Skeletal muscle tissue (tissue), 4 donors: ENCODE measurements around the gene SYNJ1. TPM values are rescaled to one million over a fixed set of nuclear protein-coding genes. Genes with fewer than 3 reads are reported as not detected.
"Not testable (repeated sequence)": the region's sequence is repeated elsewhere in the genome, so short reads cannot be mapped to it uniquely, and the experiment has no call there.

Experiments
- H3K27ac ChIP-seq: one replicate; pipeline ENCODE4 v1.7.0; 2013; ENCODE audit warnings: mild to moderate bottlenecking, low read depth, low read length, inconsistent platforms
- H3K27me3 ChIP-seq, 3 donors: one replicate each; pipeline ENCODE4 v1.7.0; 2013; ENCODE audit warnings: low read length in 3 of 3; ENCODE audit not compliant: control insufficient read depth in 3 of 3, insufficient read depth in 3 of 3
- H3K36me3 ChIP-seq, 3 donors: one replicate each; pipeline ENCODE4 v1.7.0; 2013; ENCODE audit warnings: low read length in 3 of 3; ENCODE audit not compliant: control insufficient read depth in 3 of 3, insufficient read depth in 3 of 3
- H3K4me1 ChIP-seq, 3 donors: one replicate each; pipeline ENCODE4 v1.7.0; 2013; ENCODE audit warnings: low read length in 3 of 3, mild to moderate bottlenecking in 3 of 3; ENCODE audit not compliant: control insufficient read depth in 3 of 3, insufficient read depth in 3 of 3
- H3K4me3 ChIP-seq, 3 donors: one replicate each; pipeline ENCODE4 v1.7.0; 2013; ENCODE audit warnings: low read length in 3 of 3
- H3K9ac ChIP-seq, 3 donors: one replicate each; pipeline ENCODE4 v1.7.0; 2013; ENCODE audit warnings: low read length in 3 of 3, mild to moderate bottlenecking in 3 of 3, moderate library complexity in 2 of 3, low read depth in 1 of 3
- H3K9me3 ChIP-seq, 3 donors: one replicate each; pipeline ENCODE4 v1.7.0; 2013; ENCODE audit warnings: low read length in 3 of 3; ENCODE audit not compliant: control insufficient read depth in 3 of 3
- total RNA-seq: library from RNA; depleted of rRNA; stranded (reverse); fragments of >200 nt; gene quantifications from one replicate; pipeline ENCODE4 v1.2.3, GENCODE V29; 2014
- donor health status: Osteomylitis.

SYNJ1 gene
- total RNA-seq, 1 donor from 2014 or later, result 4.7 TPM

DNA sequence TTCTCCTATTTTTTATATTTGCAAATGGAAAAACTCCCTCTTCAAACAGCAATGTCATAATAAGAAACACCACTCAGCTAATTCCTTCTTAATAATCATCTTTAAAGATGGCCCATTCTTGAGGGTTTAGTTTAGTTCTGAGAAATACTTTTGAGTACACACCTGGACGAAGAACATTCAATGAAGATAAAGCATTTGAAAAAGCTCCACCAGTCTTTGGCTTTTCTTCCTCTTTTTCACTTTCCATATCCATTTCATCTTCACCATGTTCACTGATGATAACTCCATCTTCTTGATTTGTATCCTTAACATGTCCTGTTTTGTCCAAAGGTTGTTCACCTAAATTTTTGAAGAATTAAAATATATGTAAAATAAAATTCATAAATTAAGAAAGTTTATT lies 36.4 kb upstream of the SYNJ1 start:
- no peak overlapping the region for H3K4me3 ChIP-seq
- no peaks in the 10 kb centered on the region for H3K27me3 ChIP-seq
- H3K27ac ChIP-seq, result no peak overlapping the region
- peaks cover 21 to 36% (median 33%) of the 10 kb centered on the region in 3 donors for H3K36me3 ChIP-seq
- H3K9me3 ChIP-seq, result no peaks in the 10 kb centered on the region
- peaks cover 4 to 9% (median 8%) of the 10 kb centered on the region in 3 donors for H3K4me1 ChIP-seq
- no peak overlapping the region for H3K9ac ChIP-seq

DNA sequence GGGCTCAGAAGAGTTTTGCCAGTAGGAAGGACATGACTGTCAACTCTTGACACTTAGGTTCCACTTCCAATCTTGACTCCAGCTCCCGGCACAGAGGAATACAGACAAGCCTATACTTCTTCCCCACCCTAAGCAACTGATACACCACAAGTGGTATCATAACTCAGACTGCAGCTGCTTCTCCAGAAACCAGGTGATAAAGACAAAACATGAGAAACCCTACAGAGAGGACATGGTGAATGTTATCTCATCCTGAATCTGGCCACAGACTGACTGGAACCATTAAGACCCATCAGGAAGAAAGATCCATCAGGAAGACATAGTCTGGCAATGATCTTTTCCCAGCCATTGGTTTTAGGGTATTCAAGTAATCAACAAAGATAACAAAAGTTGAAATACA lies 30.0 kb upstream of the SYNJ1 start:
- Histone ChIP-seq H3K9ac (no peak overlapping the region), H3K27ac (no peak overlapping the region), H3K27me3 (no peaks in the 10 kb centered on the region), H3K9me3 (no peaks in the 10 kb centered on the region), H3K4me1 (no peaks in the 10 kb centered on the region), H3K36me3 (peaks cover 34 to 57% (median 55%) of the 10 kb centered on the region in 3 donors), H3K4me3 (no peak overlapping the region)

- H3K9me3 ChIP-seq, result no peaks in the 10 kb centered on the region
- H3K27ac ChIP-seq, result no peak overlapping the region
- H3K36me3 ChIP-seq, result peaks cover 27 to 52% (median 43%) of the 10 kb centered on the region in 3 donors
- no peak overlapping the region for H3K9ac ChIP-seq
- H3K4me1 ChIP-seq, result no peaks in the 10 kb centered on the region
- H3K4me3 ChIP-seq, result no peak overlapping the region
- no peaks in the 10 kb centered on the region for H3K27me3 ChIP-seq
These were observed 28.3 kb upstream of the SYNJ1 start for GRCh38 chr21:32756096-32756495.

GRCh38 chr21:32753818-32754585 lies 26.2 kb upstream of the SYNJ1 start:
- no peaks in the 10 kb centered on the region for H3K4me1 ChIP-seq
- H3K27me3 ChIP-seq, result no peaks in the 10 kb centered on the region
- no peak overlapping the region for H3K9ac ChIP-seq
- no peaks in the 10 kb centered on the region for H3K9me3 ChIP-seq
- peaks cover 28 to 53% (median 47%) of the 10 kb centered on the region in 3 donors for H3K36me3 ChIP-seq
- no peak overlapping the region for H3K4me3 ChIP-seq
- H3K27ac ChIP-seq, result no peak overlapping the region

DNA sequence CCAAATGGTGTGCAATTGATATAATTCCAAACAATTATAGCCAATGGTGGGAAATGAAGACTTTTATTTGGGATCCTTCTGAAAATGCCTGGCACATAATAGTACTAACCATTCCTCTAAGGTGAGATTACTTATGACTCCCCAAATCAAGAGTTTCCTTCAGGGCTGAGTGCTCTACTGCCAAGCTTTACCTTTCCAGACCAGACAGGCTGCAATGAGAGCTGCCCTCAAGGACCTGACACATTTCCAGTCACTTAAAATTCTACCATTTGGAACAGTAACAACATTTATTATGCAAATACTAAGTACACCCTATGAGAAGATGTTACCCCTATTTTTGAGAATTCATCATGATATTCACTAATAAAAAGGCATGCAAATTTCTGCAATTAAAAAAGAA lies 22.6 kb upstream of the SYNJ1 start:
- no peak overlapping the region for H3K27ac ChIP-seq
- H3K9me3 ChIP-seq, result no peaks in the 10 kb centered on the region
- no peak overlapping the region for H3K9ac ChIP-seq
- H3K36me3 ChIP-seq, result peaks cover 36 to 67% (median 61%) of the 10 kb centered on the region in 3 donors
- H3K4me1 ChIP-seq, result no peaks in the 10 kb centered on the region
- no peaks in the 10 kb centered on the region for H3K27me3 ChIP-seq
- no peak overlapping the region for H3K4me3 ChIP-seq

GRCh38 chr21:32749662-32750061 lies 21.8 kb upstream of the SYNJ1 start:
- H3K27me3 ChIP-seq, result no peaks in the 10 kb centered on the region
- no peak overlapping the region for H3K9ac ChIP-seq
- H3K36me3 ChIP-seq, result peaks cover 32 to 63% (median 57%) of the 10 kb centered on the region in 3 donors
- H3K9me3 ChIP-seq, result no peaks in the 10 kb centered on the region
- H3K4me1 ChIP-seq, result no peaks in the 10 kb centered on the region
- H3K4me3 ChIP-seq, result no peak overlapping the region
- H3K27ac ChIP-seq, result no peak overlapping the region

GRCh38 chr21:32748529-32748928 lies 20.7 kb upstream of the SYNJ1 start:
- Histone ChIP-seq H3K9ac (no peak overlapping the region), H3K27ac (no peak overlapping the region), H3K4me3 (no peak overlapping the region), H3K4me1 (no peaks in the 10 kb centered on the region), H3K36me3 (peaks cover 32 to 60% (median 52%) of the 10 kb centered on the region in 3 donors), H3K27me3 (no peaks in the 10 kb centered on the region), H3K9me3 (no peaks in the 10 kb centered on the region)

GRCh38 chr21:32747396-32747795 lies 19.6 kb upstream of the SYNJ1 start:
- no peaks in the 10 kb centered on the region for H3K27me3 ChIP-seq
- no peak overlapping the region for H3K9ac ChIP-seq
- peaks cover 35 to 67% (median 60%) of the 10 kb centered on the region in 3 donors for H3K36me3 ChIP-seq
- no peak overlapping the region for H3K4me3 ChIP-seq
- no peaks in the 10 kb centered on the region for H3K4me1 ChIP-seq
- no peak overlapping the region for H3K27ac ChIP-seq
- no peaks in the 10 kb centered on the region for H3K9me3 ChIP-seq

- peaks cover 38 to 66% (median 66%) of the 10 kb centered on the region in 3 donors for H3K36me3 ChIP-seq
- H3K4me3 ChIP-seq, H3K27me3 ChIP-seq, H3K4me1 ChIP-seq, H3K9ac ChIP-seq, H3K27ac ChIP-seq, H3K9me3 ChIP-seq: not testable (repeated sequence)
These were observed 18.9 kb upstream of the SYNJ1 start for GRCh38 chr21:32746711-32747110.

GRCh38 chr21:32742396-32742795 lies 14.6 kb upstream of the SYNJ1 start:
- H3K9ac ChIP-seq, result no peak overlapping the region
- no peak overlapping the region for H3K27ac ChIP-seq
- H3K27me3 ChIP-seq, result no peaks in the 10 kb centered on the region
- H3K36me3 ChIP-seq, result peaks cover 22 to 59% (median 52%) of the 10 kb centered on the region in 3 donors
- no peak overlapping the region for H3K4me3 ChIP-seq
- no peaks in the 10 kb centered on the region for H3K9me3 ChIP-seq
- H3K4me1 ChIP-seq, result no peaks in the 10 kb centered on the region
